ENCODE data around the gene DMRT2.

DNA sequence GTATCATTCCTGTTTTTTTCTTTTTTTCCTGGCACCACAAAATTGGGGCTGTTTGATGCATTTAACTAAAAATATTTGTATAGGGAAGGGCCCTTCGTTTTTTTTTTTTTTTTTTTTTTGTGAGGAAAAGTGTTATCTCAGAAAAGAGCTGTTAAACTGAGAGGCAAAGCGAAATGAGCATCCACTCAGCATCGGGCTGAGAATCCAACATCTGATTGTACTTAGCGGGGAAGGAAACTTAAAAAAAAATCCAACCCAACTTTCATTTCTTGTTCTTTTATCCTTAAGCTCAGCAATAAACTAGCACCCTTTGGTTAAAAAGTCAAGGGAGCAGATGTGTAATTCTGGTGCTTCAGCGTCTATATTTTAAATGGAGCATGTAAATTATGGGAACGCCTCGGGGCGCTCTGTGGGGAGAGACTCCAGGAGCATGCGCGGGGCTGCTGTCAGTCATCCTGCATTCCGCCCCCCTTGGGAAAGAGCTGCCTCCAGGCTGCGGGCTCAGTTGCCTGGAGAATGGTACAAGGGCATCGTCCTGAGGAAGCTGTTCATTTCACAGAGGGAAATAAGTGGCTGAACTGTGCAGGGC is 33.3 kb downstream of the DMRT2 start:
- TF ChIP-seq, protein P1, sequence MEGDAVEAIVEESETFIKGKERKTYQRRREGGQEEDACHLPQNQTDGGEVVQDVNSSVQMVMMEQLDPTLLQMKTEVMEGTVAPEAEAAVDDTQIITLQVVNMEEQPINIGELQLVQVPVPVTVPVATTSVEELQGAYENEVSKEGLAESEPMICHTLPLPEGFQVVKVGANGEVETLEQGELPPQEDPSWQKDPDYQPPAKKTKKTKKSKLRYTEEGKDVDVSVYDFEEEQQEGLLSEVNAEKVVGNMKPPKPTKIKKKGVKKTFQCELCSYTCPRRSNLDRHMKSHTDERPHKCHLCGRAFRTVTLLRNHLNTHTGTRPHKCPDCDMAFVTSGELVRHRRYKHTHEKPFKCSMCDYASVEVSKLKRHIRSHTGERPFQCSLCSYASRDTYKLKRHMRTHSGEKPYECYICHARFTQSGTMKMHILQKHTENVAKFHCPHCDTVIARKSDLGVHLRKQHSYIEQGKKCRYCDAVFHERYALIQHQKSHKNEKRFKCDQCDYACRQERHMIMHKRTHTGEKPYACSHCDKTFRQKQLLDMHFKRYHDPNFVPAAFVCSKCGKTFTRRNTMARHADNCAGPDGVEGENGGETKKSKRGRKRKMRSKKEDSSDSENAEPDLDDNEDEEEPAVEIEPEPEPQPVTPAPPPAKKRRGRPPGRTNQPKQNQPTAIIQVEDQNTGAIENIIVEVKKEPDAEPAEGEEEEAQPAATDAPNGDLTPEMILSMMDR (conservative IDR thresholded peaks at IDR 0.05; ENCODE audit: low read length) = no peak
- no peak for TF ChIP-seq EZH2phosphoT487 (IDR thresholded peaks at IDR 0.05; ENCODE audit: borderline replicate concordance, low read depth, low read length)

All from OCI-LY7 (cell line).